Activated CD4-positive, alpha-beta T cell treated with anti-CD3 and anti-CD28 coated beads for 24 hours (primary cell): ENCODE results near the gene KRCC1.

Experiments used
- DNase-seq, 2 donors: peaks; one replicate each; pipeline ENCODE4 v3.0.0-alpha.2; 2020; ENCODE audit warnings: low read depth in 2 of 2

KRCC1 gene

DNA sequence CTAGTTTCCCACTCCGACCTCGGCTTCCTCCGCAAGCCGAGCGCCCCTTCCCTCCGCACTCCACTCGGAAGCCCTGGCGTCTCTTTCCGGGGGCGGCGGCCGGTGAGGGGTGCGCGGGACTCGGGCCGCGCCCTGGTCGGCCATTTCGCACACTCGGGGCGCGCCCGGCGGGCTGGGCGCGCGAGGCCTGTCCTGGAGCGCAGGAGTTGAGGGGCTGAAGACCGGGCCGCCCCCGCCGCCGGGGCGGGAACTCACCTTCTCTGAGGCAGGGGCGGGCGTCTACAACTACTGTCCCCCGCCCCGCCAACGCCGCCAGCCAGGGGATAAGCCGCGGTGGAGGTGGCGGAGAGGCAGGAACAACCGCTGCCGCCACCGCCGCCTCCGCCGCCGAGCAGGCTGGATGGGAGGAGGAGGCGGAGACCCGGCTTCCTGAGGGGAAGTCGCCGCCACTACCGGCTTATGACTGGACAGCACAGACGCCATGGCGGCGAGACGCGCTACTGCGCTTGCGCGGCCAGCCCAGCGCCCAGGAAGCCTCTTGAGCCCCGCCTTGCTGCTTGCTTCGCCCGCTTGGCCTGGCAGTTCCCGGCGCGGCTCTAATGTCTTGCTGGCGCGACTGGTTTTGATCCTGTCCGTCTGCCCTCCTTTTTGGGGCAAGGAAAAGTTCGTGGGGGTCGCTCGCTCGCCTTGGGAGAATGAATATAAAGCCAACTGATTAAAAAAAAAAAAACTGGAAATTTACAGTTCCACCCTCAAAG lies at the start of gene KRCC1:
Gene KRCC1, minus strand, starts transcription at position 413 of the 758 bp plus-strand sequence. CDS start 27,220 bp downstream, outside the sequence.
- peak; percentile 85 to 86 for DNase-seq

DNA sequence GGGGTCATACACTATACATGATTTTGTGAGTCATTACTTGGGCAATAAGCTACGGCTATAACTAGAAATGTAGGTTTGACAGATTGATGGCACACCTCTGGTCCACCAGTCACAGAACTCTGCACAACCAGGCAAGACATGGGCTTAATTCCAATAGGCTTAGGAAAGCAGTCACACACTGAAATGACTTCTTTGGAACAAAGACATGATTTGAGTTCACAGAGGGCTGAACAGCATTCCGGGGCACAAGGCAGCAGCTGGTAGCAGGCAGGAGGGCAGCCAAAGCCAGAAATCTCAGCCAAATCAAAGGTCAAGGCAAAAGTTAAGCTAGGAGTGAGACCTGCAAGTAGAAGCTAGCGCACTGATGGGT lies 44.9 kb upstream of the KRCC1 start:
- DNase-seq = no peak

DNA sequence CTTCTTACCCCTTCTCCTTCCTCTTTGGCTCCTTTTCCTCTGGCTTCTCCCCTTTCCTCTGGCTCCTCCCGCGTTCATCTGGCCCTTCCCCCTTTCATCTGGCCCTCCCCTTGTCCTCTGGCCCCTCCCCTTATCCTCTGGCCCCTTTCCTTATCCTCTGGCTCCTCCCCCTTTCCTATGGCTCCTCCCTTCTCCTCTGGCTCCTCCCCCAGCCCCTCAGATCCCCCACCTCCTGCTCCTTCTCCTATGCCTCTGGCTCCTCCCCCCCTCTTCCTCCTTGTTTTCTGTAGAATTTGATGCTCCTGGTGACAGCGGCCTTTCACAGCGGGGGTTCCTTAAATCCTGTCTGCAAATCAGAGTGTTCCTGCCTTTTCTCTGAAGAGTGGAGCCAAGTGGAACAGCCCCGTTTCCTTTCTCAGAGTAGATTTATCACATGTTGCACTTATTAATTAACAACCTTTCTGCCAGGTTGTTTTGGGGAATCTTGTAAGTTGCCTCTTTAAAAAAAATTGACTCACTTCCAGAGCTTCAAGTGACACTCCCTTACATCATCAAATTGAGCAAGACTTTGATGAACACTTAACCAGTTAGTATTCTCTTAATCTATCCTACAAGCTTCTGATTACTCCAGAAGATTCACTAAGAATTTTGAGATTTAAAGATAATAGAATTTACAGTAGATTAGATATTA lies 44.4 kb upstream of the KRCC1 start:
- DNase-seq = no peak

DNA sequence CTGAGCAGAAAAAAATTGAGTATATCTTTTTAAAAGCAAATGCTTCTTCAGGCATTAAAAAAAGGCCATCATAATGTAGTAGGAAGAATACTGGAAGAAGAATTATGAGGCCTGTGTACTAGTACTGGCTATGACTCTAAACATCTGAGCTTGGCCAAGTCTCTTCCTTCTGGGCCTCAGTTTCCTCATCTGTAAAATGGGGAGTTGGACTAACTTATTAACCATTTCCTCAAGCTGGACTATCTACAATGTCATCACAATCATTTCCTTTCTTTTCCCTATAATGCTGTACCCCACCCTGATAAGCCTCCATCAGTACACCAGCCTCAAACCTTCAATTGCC lies 42.9 kb upstream of the KRCC1 start:
- no peak for DNase-seq

DNA sequence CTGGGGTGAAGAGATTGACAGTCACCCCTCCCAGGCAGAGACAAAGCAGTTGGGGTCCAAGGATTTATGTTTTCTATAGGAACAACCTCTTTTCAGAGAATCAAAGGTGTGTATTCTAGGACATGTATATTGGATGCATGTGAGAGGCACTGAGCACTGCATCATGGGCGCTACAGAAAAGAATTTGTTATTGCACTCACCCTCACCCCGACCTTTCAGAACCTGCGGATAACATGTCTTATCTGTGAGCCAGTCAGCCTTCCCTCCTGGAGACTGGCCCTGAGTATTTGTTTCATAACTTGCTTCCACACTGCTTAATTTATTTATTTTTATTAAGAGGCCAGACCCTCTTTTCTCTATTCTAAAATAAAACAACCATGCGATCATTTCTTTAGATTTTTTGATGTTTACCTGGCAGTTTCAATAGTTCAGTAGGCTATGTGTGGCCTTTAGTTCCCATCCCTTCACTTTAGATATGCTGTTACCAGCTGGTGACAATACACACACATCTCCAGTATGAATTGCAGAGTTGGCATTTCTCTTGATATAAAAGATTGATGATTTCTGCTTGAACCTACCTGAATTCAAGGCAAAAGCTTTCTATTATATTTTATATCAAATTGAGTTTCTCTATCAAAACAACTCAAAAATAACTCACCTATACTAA lies 42.4 kb upstream of the KRCC1 start:
- no peak for DNase-seq

DNA sequence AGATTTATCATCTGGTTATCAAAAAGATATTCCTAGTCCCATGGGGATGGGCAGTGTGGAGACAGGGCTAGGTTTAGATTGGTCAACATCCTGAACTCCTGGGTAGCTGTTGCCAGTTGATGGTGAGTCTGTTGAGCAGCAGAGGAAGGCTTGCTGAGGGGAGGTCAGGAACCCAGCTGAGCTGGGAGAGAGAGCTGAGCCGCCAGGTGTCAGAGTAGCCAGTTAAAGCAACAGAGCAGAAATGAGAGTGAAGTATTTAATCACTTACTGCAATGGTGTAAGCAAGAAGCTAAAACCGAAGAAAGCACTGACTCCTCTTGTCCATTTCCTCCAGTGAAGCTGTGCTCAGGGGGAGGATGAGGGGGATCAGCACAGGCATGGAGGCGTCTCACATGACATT lies 41.6 kb upstream of the KRCC1 start:
- no peak for DNase-seq

DNA sequence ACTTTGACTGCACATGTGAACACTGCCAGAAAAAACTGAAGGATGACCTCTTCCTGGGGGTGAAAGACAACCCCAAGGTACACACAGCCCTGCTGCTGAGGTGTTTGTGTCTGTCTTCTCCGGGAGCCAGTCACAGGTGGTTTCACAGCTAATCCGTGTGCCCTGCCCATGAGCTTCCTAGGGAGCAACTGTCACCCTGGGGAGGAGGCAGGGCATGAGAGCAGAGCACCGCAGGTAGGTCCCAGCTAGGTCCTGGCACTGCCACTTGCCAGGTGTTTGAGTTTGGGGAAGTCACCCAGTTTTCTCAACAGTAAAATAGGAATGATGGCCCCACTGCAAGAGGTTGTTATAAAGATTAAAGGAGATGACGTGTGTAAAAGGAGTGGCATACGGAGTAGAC lies 41.1 kb upstream of the KRCC1 start:
- DNase-seq = no peak

DNA sequence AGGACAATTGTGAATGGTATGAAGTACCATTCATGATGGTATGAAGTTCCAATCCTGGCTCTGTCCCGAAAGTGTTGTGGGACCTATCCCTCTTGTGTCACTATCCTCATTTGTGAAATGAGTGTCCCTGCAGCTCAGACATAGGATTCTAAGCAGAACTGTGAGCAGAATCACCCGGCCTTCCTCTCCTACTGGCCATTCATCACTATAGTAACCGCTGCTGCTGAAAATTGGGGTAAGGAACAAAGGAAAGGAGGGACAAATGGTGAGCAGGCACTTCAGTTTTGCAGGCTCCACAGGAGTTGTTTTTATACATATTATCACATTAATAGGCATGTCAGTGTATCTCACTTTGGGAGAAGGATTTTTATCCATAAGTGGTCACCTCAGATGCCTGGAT lies 39.4 kb upstream of the KRCC1 start:
- DNase-seq = no peak

DNA sequence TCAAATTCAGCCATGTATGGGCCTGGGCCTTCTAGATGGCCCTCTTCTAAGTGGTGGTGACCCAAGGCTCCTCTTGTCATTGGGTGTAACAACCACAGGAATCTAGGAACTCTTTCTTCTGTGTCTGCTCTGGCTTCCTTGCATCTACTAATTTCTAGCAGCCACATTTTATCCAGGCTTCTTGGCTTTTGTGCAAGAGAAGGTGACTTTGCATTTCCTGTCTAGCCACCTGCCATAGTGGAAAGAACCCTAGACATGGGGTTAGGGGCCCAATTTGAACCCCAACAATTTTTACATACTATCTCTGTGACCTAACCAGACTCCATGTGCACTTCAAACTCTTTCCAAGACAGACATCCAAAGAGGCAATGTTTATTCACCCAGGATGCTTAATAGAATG lies 37.2 kb upstream of the KRCC1 start:
- DNase-seq = no peak

DNA sequence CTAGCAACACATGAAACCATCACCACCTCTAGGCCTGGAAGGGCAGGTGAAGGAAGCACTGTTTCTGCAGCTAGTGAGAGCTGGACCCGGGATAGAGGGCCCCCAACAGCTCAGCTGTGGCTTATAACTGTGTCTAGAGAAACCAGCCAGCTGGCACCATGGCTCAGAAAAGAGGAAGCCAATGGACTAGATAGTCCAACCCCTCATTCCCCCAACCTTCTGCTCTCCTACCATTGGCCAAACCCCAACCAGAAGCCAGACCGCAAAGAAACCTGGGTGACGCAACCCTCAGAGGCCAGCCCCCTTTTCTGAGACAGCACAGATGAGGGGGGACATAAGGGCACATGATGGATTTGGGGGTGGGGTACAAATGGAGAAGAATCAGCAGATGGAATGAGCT lies 36.4 kb upstream of the KRCC1 start:
- DNase-seq = no peak

DNA sequence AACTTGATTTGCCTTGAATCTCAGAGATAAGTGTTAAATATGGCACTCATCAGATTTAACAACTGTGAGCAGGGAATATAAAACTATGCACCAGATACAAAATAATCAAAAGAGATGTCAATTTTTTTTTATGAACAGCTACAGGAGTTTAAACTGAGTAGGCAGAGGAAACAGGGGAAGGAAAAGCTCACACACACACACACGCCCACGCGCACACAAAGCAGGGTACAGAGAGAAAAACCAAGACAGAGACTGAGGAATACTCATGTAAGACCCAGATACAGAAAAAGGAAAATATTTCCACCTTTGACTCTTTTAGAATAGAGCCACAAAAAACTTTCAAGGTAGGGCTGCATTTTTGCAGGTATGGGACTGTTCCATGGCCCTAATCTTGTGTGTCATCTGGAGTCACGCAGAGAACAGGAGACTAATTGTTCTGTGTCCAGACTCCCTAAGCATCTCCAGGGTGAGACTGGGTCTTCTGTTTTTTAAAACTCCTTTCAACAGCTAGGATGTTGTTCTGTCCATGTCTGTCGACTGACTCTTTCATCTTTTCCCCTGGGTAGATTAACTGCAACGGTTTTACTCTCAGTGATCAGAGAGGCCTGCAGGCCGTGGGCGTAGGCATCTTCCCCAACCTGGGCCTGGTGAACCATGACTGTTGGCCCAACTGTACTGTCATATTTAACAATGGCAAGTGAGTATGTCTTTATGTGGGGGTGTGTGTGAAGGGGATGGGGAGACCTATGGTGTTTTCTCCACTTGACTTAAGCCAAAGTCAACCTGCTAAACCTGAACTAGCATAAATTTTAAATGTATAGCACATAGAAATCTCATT lies 35.1 kb upstream of the KRCC1 start:
- DNase-seq = peak; percentile 7 to 13

DNA sequence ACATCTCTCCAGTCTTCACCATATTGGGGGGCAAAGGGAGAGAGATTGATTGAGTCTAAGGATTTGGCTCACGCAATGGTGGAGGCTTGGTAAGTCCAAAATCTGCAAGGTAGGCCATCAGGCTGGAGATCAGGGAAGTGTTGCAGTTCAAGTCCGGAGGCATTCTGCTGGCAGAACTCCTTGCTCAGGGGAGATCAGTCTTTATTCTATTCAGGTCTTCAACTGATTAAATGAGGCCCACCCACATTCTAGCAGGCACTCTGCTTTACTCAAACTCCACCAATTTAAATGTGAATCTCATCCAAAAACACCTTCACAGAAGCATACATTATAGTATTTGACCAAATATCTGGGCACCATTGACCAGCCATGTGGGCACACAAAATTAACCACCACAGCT lies 33.4 kb upstream of the KRCC1 start:
- no peak for DNase-seq

DNA sequence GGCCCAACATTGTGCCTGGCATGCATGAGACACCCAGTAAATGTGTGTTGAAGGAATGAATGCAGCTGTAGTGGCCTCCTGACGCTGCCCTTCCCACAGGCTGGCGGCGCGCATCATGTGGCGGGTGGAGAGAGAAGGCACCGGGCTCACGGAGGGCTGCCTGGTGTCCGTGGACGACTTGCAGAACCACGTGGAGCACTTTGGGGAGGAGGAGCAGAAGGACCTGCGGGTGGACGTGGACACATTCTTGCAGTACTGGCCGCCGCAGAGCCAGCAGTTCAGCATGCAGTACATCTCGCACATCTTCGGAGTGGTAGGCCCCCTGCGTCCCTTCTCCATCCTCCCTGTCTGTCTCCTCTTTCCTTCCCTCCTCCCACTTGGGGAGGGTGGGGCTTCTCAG lies 32.2 kb upstream of the KRCC1 start:
- no peak for DNase-seq

DNA sequence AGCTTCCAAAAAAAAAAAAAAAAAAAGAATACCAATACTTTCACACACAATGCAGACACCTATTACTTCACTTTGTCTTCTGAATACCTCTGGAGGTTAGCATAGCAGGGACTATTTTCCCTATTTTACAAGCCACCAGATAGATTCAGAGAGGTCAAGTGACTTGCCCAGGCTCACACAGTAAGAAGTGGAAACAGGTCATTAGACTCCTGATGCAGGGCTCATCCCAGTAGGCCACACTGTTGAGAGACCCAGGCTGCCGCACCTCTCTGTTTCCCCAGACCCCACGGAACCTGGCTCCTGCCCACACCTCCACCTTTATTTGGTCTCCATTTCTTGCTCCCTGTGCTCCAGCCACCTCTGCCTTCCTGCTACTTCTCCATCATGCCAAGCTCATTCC lies 31.5 kb upstream of the KRCC1 start:
- no peak for DNase-seq

DNA sequence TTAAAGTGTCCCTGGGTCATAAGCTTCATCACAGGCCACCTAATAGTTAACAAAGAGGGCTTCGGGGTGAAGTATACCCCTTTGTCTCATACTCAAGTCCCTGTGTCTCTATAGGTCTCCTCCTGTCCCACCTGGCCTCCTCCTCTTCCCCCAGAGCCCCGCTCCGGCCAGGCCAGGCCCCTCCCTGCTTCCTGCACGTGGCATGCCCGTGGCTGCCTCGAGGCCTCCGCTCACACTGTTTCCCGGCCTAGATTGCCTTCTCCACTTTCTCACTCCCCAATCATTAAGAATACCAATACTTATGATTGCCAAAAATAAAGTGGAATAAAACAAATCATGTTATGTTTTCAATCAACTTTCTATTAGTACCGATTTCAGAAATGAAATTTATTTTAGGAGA lies 30.8 kb upstream of the KRCC1 start:
- no peak for DNase-seq

DNA sequence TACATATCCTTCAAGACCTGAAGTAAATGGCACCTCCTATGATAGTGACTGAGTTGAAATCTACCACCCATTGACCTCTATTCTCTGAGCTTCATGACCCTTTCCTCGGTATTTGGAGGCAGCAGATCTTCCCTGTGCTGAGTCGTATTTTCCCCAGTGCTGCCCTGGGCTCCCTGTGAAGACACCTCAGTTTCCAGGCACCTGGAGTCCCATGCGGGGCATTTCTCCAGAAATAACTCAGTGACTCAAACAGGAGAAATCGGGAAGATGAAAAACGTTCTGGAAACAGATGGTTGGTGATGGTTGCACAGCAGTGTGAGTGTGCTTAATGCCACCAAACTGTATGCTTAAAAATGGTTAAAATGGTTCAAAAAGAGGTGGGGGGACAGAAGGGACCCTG lies 30.0 kb upstream of the KRCC1 start:
- DNase-seq = no peak

DNA sequence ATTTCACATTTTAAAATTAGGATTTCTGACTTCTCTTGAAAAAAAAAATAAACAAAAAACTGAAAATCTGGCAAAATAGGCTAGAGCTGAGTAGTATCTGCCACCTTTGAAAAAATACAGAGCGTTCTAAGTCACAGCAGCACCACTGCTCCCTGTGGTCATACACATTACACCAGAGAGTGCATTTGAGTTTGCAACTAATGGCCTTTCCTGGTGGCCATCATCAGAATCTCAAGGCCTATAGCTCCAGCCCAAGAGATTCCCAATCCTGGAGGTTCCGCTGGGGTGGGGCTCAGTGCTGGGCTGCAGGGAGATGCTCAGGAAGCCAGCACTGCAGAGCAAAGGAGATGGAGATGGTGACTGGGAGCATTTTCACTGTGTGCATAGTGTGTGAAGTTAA lies 29.5 kb upstream of the KRCC1 start:
- no peak for DNase-seq

DNA sequence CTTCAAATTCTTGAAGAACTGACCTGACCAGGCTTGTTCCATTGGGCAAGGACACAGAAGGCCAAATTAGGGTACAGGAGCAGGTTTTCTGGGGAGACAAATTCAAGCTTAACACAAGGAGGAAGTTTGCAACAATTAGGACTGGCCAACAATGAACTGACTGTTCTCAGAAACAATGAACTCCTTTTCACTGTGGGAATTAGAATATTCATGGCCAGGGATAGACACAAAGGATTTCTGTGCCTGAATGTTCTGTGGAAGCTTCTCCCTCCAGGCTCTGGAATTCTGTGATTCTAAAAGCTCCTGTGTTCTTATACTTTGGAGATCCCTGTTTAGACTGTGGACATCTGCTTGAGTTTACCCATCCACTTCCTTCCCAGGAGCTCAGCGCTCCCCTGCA lies 27.2 kb upstream of the KRCC1 start:
- no peak for DNase-seq

DNA sequence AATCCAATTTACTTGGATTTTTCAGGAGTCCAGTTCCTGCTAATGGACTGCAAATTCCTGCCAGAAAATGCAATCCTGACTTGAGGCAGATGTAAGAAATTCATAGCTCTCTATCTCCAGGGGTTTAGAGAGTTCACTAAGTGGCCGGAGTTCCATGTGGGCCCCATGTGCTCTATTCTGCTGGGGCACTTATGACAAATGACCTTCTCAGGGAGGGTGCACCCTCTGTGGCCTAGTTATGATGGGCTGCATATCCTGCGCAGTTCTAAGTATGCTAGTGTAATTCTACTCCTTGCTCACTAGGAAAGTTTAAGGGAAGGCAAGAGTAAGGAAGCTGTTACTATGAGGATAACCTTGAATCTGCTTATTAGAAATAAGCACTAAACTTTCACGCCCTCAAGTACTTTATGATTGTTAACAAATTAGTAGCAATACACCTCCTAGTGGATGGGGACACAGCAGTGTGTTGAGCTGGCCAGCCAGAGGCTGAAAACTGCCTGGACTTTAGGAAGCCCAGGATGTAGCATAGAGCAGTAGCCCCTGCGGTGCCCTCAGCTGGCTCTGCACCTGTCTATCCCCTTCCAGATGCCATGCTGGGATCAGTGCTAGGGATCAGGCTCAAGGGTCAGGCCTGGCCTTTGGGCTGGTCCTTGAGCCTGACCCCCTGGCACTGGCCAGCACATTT lies 26.5 kb upstream of the KRCC1 start:
- DNase-seq = no peak

DNA sequence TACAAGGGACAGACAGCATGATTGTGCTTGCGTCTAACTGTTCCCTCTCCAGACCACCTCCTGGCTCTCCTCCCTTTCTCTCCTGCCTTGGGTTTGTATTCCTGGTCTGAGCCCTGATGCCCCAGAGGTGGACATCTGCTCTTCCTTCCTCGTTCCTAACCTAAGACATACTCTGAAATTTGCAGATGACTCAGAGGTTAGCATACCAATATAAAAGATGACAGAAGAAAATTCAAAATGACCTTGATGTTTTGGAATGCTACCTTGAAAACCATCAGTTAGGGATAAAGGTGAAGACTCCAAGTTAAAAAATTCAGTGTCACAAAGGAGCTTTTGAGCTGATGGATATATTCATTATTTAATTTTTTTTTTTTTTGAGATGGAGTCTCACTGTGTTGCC lies 25.0 kb upstream of the KRCC1 start:
- DNase-seq = no peak

DNA sequence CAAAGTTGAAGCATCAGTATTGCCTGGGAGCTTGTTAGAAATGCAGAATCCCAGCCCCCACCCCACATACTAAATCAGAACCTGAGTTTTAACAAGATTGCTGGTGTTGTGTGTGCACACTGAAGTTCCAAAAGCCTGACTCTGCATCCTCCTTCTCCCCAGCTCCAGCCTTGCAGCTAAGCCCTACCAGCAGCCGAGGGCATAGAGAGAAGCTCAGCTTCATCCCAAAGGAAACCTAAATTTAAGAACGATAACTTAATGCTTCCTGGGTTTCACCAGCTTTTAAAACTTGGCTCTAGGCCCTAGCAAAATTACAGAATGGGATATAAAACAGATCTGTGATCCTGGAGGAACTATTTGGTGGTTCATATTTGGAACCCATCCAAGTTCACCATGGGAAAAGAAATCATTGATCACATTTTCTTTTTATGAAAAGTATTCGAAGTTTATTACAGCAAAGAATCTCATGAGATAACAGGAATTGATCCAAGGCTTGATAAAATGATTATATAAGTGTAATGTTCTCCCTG lies 23.1 kb upstream of the KRCC1 start:
- no peak for DNase-seq

DNA sequence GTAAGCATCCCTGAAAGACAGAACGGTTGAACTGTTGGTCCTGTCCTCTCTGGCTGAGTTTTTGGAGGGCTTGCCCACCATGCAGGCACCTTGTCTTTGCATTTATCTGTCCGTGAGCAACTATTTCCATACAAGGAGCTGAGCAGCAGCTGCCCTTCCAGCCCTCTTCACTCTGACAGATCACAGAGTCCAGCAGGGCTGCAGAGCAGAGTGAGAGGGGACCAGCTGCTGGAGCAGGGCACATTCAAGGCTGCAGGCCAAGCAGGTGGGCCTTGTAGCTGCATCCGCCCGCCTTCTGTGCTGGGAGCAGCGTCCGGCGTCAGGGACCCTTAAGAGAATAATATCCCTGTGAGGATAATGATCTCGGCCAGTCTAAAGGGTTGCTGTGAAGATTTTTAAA lies 21.5 kb upstream of the KRCC1 start:
- DNase-seq = no peak
